Measurements from ENCODE around the gene KCNIP2.

Gene KCNIP2

GRCh38 chr10:101843032-101844021 lies at the start of gene KCNIP2:
Gene KCNIP2 (minus strand): TSS chr10:101843800. CDS start chr10:101843568, 232 bp downstream.
- no peak for DNase-seq (ENCODE audit: low spot score)

- no peak for DNase-seq (ENCODE audit: low spot score)
Observed at GRCh38 chr10:101892782-101893391, 49.3 kb upstream of the KCNIP2 start.

- peak; percentile 61 for DNase-seq (ENCODE audit: low spot score)
Observed at GRCh38 chr10:101889256-101890210, 45.9 kb upstream of the KCNIP2 start.

- no peak for DNase-seq (ENCODE audit: low spot score)
Observed at GRCh38 chr10:101888251-101888949, 44.8 kb upstream of the KCNIP2 start.

- DNase-seq (ENCODE audit: low spot score) = no peak
Observed at GRCh38 chr10:101887775-101888174, 44.2 kb upstream of the KCNIP2 start.

GRCh38 chr10:101886521-101887312 lies 43.1 kb upstream of the KCNIP2 start:
- DNase-seq (ENCODE audit: low spot score) = no peak

- DNase-seq (ENCODE audit: low spot score) = no peak
Observed at GRCh38 chr10:101881036-101881774, 37.6 kb upstream of the KCNIP2 start.

GRCh38 chr10:101880232-101880573 lies 36.6 kb upstream of the KCNIP2 start:
- no peak for DNase-seq (ENCODE audit: low spot score)

GRCh38 chr10:101879456-101880231 lies 36.0 kb upstream of the KCNIP2 start:
- no peak for DNase-seq (ENCODE audit: low spot score)

- no peak for DNase-seq (ENCODE audit: low spot score)
Observed at GRCh38 chr10:101878869-101879268, 35.3 kb upstream of the KCNIP2 start.

- no peak for DNase-seq (ENCODE audit: low spot score)
Observed at GRCh38 chr10:101875068-101875688, 31.6 kb upstream of the KCNIP2 start.

GRCh38 chr10:101874252-101874651 lies 30.7 kb upstream of the KCNIP2 start:
- no peak for DNase-seq (ENCODE audit: low spot score)

- DNase-seq (ENCODE audit: low spot score) = no peak
Observed at GRCh38 chr10:101867931-101868330, 24.3 kb upstream of the KCNIP2 start.

- no peak for DNase-seq (ENCODE audit: low spot score)
Observed at GRCh38 chr10:101859530-101859929, 15.9 kb upstream of the KCNIP2 start.

- no peak for DNase-seq (ENCODE audit: low spot score)
Observed at GRCh38 chr10:101858723-101859500, 15.3 kb upstream of the KCNIP2 start.

GRCh38 chr10:101857802-101858476 lies 14.3 kb upstream of the KCNIP2 start:
- no peak for DNase-seq (ENCODE audit: low spot score)

- DNase-seq (ENCODE audit: low spot score) = no peak
Observed at GRCh38 chr10:101856626-101857025, 13.0 kb upstream of the KCNIP2 start.
